Measurements from ENCODE around the gene SLC25A47. TPM values are rescaled to one million over a fixed set of nuclear protein-coding genes. Genes with fewer than 3 reads are reported as not detected.
A peak's percentile ranks its signal among the peaks of the same experiment; 100 is the strongest.
"Not testable (repeated sequence)": the region's sequence is repeated elsewhere in the genome, so short reads cannot be mapped to it uniquely, and the experiment has no call there.

The SLC25A47 gene
- under 0.01 TPM in 1 of 2 replicates, not detected in the other for total RNA-seq

GRCh38 chr14:100323121-100323941, at the start of gene SLC25A47:
Gene SLC25A47 (plus strand): TSS chr14:100323339. CDS start chr14:100323415, 76 bp downstream.
- DNase-seq (ENCODE audit: low read depth in 2 of 2) = no peak

- no peak for DNase-seq (ENCODE audit: low read depth in 2 of 2)
Measured at GRCh38 chr14:100274250-100274649, 48.9 kb upstream of the SLC25A47 start.

GRCh38 chr14:100275214-100275613, 47.9 kb upstream of the SLC25A47 start:
- peak in 1 of 2 donors; percentile 25 for DNase-seq (ENCODE audit: low read depth in 2 of 2)

- peak in 1 of 2 donors; percentile 44 for DNase-seq (ENCODE audit: low read depth in 2 of 2)
Measured at GRCh38 chr14:100278702-100279101, 44.4 kb upstream of the SLC25A47 start.

GRCh38 chr14:100279133-100279532, 44.0 kb upstream of the SLC25A47 start:
- DNase-seq (ENCODE audit: low read depth in 2 of 2) = no peak

- no peak for DNase-seq (ENCODE audit: low read depth in 2 of 2)
Measured at GRCh38 chr14:100279563-100279962, 43.6 kb upstream of the SLC25A47 start.

- DNase-seq (ENCODE audit: low read depth in 2 of 2) = no peak
Measured at GRCh38 chr14:100281286-100282082, 41.7 kb upstream of the SLC25A47 start.

- no peak for DNase-seq (ENCODE audit: low read depth in 2 of 2)
Measured at GRCh38 chr14:100282083-100282350, 41.1 kb upstream of the SLC25A47 start.

- DNase-seq (ENCODE audit: low read depth in 2 of 2) = no peak
Measured at GRCh38 chr14:100282766-100283419, 40.2 kb upstream of the SLC25A47 start.

GRCh38 chr14:100283436-100283835, 39.7 kb upstream of the SLC25A47 start:
- not testable (repeated sequence) for DNase-seq (ENCODE audit: low read depth in 2 of 2)

GRCh38 chr14:100283984-100284881, 38.9 kb upstream of the SLC25A47 start:
- no peak for DNase-seq (ENCODE audit: low read depth in 2 of 2)

- DNase-seq (ENCODE audit: low read depth in 2 of 2) = peak in 1 of 2 donors; percentile 67
Measured at GRCh38 chr14:100285021-100285912, 37.9 kb upstream of the SLC25A47 start.

- DNase-seq (ENCODE audit: low read depth in 2 of 2) = no peak
Measured at GRCh38 chr14:100285913-100286400, 37.2 kb upstream of the SLC25A47 start.

- DNase-seq (ENCODE audit: low read depth in 2 of 2) = no peak
Measured at GRCh38 chr14:100286484-100287191, 36.5 kb upstream of the SLC25A47 start.

- DNase-seq (ENCODE audit: low read depth in 2 of 2) = no peak
Measured at GRCh38 chr14:100287202-100287997, 35.7 kb upstream of the SLC25A47 start.

- not testable (repeated sequence) for DNase-seq (ENCODE audit: low read depth in 2 of 2)
Measured at GRCh38 chr14:100287998-100288295, 35.2 kb upstream of the SLC25A47 start.

GRCh38 chr14:100288382-100289185, 34.6 kb upstream of the SLC25A47 start:
- no peak for DNase-seq (ENCODE audit: low read depth in 2 of 2)
